GM18873 (cell line): ENCODE measurements around the gene PLCH1.

Experiments used
- ATAC-seq: cut with Tn5 transposase; IDR thresholded peaks from one replicate; pipeline ENCODE4 v1.9.1; 2021; ENCODE audit warnings: mild to moderate bottlenecking, moderate library complexity, moderate number of reproducible peaks; ENCODE audit not compliant: unreplicated experiment, low FRiP score

PLCH1 gene

GRCh38 chr3:155747286-155747945, 2.5 kb upstream of the PLCH1 start:
- ATAC-seq = no peak

- ATAC-seq = no peak
Observed at GRCh38 chr3:155746703-155747102, 1.8 kb upstream of the PLCH1 start.

- ATAC-seq = no peak
Observed at GRCh38 chr3:155745795-155746550, 1.1 kb upstream of the PLCH1 start.

GRCh38 chr3:155744010-155744625, 753 bp downstream of the PLCH1 start:
- peak; percentile 23 for ATAC-seq

- no peak for ATAC-seq
Observed at GRCh38 chr3:155743606-155744005, 1.3 kb downstream of the PLCH1 start.

- no peak for ATAC-seq
Observed at GRCh38 chr3:155742349-155742965, 2.4 kb downstream of the PLCH1 start.

- no peak for ATAC-seq
Observed at GRCh38 chr3:155741603-155742002, 3.3 kb downstream of the PLCH1 start.

GRCh38 chr3:155741101-155741500, 3.8 kb downstream of the PLCH1 start:
- ATAC-seq = no peak

GRCh38 chr3:155739154-155739553, 5.7 kb downstream of the PLCH1 start:
- no peak for ATAC-seq

GRCh38 chr3:155738580-155739076, 6.2 kb downstream of the PLCH1 start:
- ATAC-seq = no peak

- ATAC-seq = peak; percentile 99
Observed at GRCh38 chr3:155737844-155738460, 6.9 kb downstream of the PLCH1 start.

- no peak for ATAC-seq
Observed at GRCh38 chr3:155736381-155736780, 8.5 kb downstream of the PLCH1 start.

GRCh38 chr3:155730843-155731242, 14.0 kb downstream of the PLCH1 start:
- no peak for ATAC-seq

- no peak for ATAC-seq
Observed at GRCh38 chr3:155727836-155728235, 17.0 kb downstream of the PLCH1 start.

GRCh38 chr3:155714295-155714718, 30.6 kb downstream of the PLCH1 start:
- no peak for ATAC-seq

GRCh38 chr3:155712008-155712407, 32.9 kb downstream of the PLCH1 start:
- ATAC-seq = peak; percentile 82

- no peak for ATAC-seq
Observed at GRCh38 chr3:155704771-155705559, 39.9 kb downstream of the PLCH1 start.

GRCh38 chr3:155704061-155704460, 40.8 kb downstream of the PLCH1 start:
- no peak for ATAC-seq

GRCh38 chr3:155702745-155703591, 41.9 kb downstream of the PLCH1 start:
- ATAC-seq = no peak
